ENCODE data around the gene RABGAP1L. TPM values are rescaled to one million over a fixed set of nuclear protein-coding genes. Genes with fewer than 3 reads are reported as not detected.

Gene RABGAP1L
- total and polyA plus RNA-seq, 2 of the 4 experiments (the other 2 are of a cell fraction) = 7.9 to 26.7 TPM

DNA sequence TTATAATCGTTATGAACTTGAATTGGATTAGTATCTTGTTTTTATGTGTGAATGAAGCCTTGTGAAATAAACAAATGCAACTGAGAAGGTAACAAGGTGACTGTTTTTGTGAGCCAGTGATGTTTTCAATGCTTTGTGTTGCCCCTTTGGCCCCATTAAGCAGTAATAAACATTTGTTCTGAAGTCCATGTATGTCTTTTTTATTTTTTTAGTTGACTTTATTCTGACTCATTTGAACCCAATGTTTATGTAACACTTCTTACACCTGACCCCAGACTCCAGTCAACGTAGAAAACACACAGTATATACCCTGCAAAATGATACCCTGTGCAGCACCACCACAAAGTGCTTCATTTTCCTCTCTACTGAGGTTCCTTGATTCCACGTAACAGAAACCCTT lies 835.8 kb downstream of the RABGAP1L start (continued):
- TF ChIP-seq, protein P1, sequence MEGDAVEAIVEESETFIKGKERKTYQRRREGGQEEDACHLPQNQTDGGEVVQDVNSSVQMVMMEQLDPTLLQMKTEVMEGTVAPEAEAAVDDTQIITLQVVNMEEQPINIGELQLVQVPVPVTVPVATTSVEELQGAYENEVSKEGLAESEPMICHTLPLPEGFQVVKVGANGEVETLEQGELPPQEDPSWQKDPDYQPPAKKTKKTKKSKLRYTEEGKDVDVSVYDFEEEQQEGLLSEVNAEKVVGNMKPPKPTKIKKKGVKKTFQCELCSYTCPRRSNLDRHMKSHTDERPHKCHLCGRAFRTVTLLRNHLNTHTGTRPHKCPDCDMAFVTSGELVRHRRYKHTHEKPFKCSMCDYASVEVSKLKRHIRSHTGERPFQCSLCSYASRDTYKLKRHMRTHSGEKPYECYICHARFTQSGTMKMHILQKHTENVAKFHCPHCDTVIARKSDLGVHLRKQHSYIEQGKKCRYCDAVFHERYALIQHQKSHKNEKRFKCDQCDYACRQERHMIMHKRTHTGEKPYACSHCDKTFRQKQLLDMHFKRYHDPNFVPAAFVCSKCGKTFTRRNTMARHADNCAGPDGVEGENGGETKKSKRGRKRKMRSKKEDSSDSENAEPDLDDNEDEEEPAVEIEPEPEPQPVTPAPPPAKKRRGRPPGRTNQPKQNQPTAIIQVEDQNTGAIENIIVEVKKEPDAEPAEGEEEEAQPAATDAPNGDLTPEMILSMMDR (conservative IDR thresholded peaks at IDR 0.05; ENCODE audit: low read depth, low read length) = no peak

DNA sequence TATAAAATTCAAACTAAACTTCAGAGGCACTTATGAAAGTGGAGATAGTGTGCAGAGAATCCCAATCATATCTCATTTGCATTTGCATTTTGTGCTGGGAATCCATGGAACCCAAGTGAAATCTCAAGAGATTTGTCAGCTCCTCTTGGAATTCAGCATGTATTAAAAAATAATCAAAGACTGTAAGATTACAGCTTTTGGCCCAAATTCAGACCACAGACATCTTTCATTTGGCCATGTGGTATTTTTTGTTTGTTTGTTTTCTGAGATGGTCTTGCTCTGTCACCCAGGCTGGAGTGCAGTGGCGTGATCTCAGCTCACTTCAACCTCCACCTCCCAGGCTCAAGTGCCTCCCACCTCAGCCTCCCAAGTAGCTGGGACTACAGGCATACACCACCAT lies 836.6 kb downstream of the RABGAP1L start:
- H4K20me1 ChIP-seq (ENCODE audit: insufficient read depth, low read length) = no peaks in the 10 kb centered on the region
- in situ Hi-C loops (cut with MboI; ENCODE audit: low sequenced_read_pairs) (loop anchor here (25.0 kb wide), 1 partner anchor 734 kb away; no protein-coding TSS in a partner anchor), intact Hi-C loops (cut with micrococcal nuclease) (loop anchor here (5.0 kb wide), 1 partner anchor 199 kb away; no protein-coding TSS in a partner anchor), dilution Hi-C loops (cut with HindIII; ENCODE audit: low sequenced_read_pairs, unreplicated experiment) (no loop called here)
- H3K4me2 ChIP-seq (ENCODE audit: low read depth, low read length) = no peak overlapping the region
- H2BK120ac ChIP-seq (ENCODE audit: low read depth, low read length) = no peak overlapping the region
- no peak overlapping the region for H3K4ac ChIP-seq (ENCODE audit: low read depth, low read length)
- H3K23ac ChIP-seq (ENCODE audit: low read depth, low read length) = no peak overlapping the region
- ChIA-PET CTCF (interaction anchor here (0.6 to 1.5 kb wide), 3 partner anchors 9 to 29 kb away, joined by 3 to 4 read pairs (median 3); no protein-coding TSS in a partner anchor), POLR2A (ENCODE audit: unreplicated experiment) (no interaction called here)
- no peak overlapping the region for H3K9ac ChIP-seq (ENCODE audit: low read depth, low read length)
- H4K5ac ChIP-seq (ENCODE audit: low read depth, low read length) = no peak overlapping the region
- H2BK5ac ChIP-seq (ENCODE audit: low read depth, low read length, poor library complexity, severe bottlenecking) = peak overlapping the region; percentile 6
- no peaks in the 10 kb centered on the region for H3K36me3 ChIP-seq (ENCODE audit: control insufficient read depth, insufficient read depth, low read length)
- no peak overlapping the region for H2AFZ ChIP-seq (replicated peaks; ENCODE audit: low read length, poor library complexity)
- DNase-seq = peak; percentile 61
- peaks cover 2% of the 10 kb centered on the region; the same call in 1 of the 2 replicates for H3K4me1 ChIP-seq (ENCODE audit: control insufficient read depth, insufficient read depth, low read length)
- H2AK9ac ChIP-seq (replicated peaks; ENCODE audit: low read depth, low read length, poor library complexity) = no peak overlapping the region
- no peak for ATAC-seq (ENCODE audit: low read depth)
- no peak overlapping the region for H3K14ac ChIP-seq (replicated peaks; ENCODE audit: low read depth, low read length)
- H3K27ac ChIP-seq (ENCODE audit: insufficient read depth, low read length) = no peak overlapping the region
- no TSS peak for BruUV-seq (replicated peaks)
- peaks cover 8 to 14% of the 10 kb centered on the region in 2 experiments; a peak in 3 of 4 replicates for H3K79me1 ChIP-seq (ENCODE audit: low read depth in 1 of 2, low read length in 2 of 2)
- H2BK20ac ChIP-seq (ENCODE audit: low read depth, low read length) = no peak overlapping the region
- no peaks in the 10 kb centered on the region for H3K9me1 ChIP-seq (ENCODE audit: insufficient read depth, low read length)
- no peak overlapping the region for H4K91ac ChIP-seq (ENCODE audit: insufficient read depth, low read depth, low read length)
- H3K4me3 ChIP-seq (ENCODE audit: insufficient read depth, low read depth, low read length) = no peak overlapping the region
- no peaks in the 10 kb centered on the region for H3K27me3 ChIP-seq (ENCODE audit: control insufficient read depth, insufficient read depth, low read length)
- no peak overlapping the region for H2AK5ac ChIP-seq (ENCODE audit: low read depth, low read length)
- H3K9me3 ChIP-seq (ENCODE audit: control insufficient read depth, insufficient read depth, low read length) = no peaks in the 10 kb centered on the region
- H4K8ac ChIP-seq (ENCODE audit: low read depth in 2 of 2, low read length in 2 of 2) = no peak overlapping the region
- no peak for TF ChIP-seq CEBPB (IDR thresholded peaks at IDR 0.05; ENCODE audit: low read depth, low read length)
- no peak for TF ChIP-seq CHD1 (IDR thresholded peaks at IDR 0.05; ENCODE audit: low read depth, low read length)
- TF ChIP-seq MXI1 (IDR thresholded peaks at IDR 0.05; ENCODE audit: borderline replicate concordance, low read depth, low read length) = no peak
- TF ChIP-seq BHLHE40 (IDR thresholded peaks at IDR 0.05; ENCODE audit: low read depth, low read length) = peak; percentile 29; the same call in 1 of the 2 replicates
- no CpG with 5 or more reads among the region's 1 CpG for WGBS, 2 experiments (ENCODE audit: extremely low coverage in 2 of 2, insufficient read length in 1 of 2)
- H3K56ac ChIP-seq (ENCODE audit: extremely low read depth, insufficient read depth, low read length) = no peak overlapping the region
- H3K18ac ChIP-seq (ENCODE audit: low read depth, low read length) = no peak overlapping the region
- H2BK15ac ChIP-seq (ENCODE audit: low read depth, low read length) = no peak overlapping the region
